GM18858 (cell line): Measurements from ENCODE around the gene COX19.
"Not testable (repeated sequence)": the region's sequence is repeated elsewhere in the genome, so short reads cannot be mapped to it uniquely, and the experiment has no call there.

Experiments
- ATAC-seq: cut with Tn5 transposase; IDR thresholded peaks from one replicate; pipeline ENCODE4 v1.9.1; 2021; ENCODE audit not compliant: unreplicated experiment

The COX19 gene

DNA sequence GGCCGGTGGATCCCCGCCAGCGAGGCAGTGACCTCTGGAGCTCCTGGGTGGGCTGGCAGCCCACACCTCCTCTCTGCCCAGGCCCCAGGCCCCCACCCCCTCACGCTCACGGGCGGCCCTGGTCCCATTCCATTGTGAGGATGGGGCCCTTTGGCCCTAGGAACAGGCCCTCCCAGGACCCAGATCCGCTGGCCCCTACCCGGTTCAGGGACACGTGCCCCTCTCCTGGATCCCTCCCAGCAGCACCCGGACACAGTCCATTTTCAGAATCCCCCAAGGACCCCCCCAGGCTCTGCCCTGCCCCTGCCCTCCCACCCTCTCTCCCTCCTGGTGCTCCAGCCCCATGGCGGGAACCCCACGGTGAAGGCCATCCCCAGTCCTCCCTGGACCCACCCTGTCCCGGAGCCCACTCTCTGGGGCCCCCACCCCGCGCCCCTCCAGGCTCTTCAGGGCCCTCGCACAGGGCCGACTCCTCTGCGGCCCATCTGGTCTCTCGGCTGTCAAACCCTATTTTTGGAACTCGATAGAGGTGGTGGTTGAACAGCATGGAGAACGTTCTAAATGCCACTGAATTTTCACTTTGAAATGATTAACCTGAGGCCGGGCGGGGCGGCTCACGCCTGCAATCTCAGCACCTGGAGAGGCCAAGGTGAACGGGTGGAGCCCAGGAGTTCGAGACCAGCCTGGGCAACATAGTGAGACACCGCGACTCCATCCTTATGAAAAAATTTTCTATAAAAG lies 28.9 kb downstream of the COX19 start:
- no peak for ATAC-seq

DNA sequence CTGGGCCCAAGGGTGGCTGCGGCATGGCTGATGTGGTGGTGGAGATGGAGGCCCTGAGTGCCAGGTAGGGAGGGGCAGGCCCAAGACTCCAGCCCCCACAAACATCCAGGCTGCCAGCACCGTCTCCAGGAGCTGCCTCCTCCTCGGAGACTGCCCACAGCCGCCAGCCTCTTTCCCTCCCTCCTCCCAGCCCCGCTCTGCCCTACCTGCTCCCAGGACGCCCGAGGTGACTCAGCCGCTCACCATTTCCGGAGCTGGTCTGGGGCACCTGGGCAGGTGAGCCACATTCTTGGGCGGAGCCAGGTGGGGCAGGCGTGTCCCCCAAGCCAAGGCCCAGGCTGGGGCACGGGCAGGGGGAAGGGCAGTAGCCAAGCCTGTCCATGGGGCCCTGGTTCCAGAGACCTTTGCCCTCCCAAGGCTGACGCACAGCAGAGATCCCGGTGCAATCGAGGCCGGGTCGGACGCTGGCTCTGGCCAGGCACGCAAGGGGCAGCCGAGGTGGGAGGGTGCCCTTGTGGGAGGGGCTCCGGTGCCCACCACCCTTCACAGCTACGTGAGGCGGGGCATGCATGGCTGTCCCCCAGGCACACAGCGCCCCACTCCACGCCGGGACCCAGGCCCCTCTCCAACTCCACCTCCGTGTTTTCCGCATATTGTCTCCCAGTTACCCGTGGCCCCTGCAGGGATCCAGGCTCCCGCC lies 29.6 kb downstream of the COX19 start:
- ATAC-seq = no peak

DNA sequence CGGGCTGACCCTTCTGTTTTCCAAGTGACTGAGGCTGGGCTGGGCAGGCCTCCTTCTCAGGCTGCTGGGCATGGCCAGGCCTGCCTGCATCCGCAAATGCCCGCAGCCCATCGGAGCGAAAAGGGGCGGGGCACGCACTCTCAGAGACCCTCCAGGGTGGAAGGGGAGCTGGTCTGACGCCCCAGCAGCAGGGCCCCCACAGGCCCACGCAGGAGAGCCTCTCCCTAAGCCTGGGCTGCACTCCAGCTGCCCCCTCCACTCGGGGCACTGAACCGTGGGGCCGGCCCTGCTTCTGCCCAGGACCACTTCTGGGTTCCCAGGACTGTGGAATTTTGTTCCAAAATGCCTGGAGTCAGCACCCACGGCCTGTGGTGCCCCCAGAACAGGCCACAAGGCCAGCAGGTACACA lies 30.2 kb downstream of the COX19 start:
- no peak for ATAC-seq

DNA sequence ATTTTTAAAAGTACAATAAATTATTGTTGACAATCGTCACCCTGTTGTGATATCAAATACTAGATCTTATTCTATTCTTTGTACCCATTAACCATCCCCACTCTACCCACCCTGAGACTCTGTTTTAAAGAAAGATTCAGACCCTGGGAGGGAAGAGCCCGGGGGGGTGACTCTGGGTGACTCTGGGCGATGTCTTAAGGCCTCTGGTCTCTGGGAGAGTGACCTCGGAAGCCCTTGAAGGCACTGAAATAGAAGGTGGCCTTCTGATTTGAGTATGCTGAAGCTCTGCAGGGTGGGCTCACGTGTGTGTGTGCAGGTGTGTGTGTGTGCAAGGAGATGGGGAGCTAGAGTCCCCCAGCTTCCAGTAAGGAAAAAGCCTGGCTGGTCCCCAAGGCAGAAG lies 30.6 kb downstream of the COX19 start:
- no peak for ATAC-seq

DNA sequence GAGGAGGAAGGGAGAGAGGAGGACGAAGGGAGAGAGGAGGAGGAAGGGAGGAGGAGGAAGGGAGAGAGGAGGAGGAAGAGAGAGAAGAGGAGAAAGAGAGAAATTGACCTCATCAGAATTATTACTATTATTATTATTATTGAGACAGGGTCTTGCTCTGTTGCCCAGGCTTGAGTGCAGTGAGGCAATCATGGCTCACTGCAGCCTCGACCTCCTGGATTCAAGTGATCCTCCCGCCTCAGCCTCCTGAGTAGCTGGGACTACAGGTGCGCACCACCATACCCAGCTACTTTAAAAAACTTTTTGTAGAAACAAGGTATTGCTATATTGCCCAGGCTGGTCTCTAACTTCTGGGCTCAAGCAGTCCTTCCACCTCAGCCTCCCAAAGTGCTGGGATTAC lies 31.6 kb downstream of the COX19 start:
- not testable (repeated sequence) for ATAC-seq

DNA sequence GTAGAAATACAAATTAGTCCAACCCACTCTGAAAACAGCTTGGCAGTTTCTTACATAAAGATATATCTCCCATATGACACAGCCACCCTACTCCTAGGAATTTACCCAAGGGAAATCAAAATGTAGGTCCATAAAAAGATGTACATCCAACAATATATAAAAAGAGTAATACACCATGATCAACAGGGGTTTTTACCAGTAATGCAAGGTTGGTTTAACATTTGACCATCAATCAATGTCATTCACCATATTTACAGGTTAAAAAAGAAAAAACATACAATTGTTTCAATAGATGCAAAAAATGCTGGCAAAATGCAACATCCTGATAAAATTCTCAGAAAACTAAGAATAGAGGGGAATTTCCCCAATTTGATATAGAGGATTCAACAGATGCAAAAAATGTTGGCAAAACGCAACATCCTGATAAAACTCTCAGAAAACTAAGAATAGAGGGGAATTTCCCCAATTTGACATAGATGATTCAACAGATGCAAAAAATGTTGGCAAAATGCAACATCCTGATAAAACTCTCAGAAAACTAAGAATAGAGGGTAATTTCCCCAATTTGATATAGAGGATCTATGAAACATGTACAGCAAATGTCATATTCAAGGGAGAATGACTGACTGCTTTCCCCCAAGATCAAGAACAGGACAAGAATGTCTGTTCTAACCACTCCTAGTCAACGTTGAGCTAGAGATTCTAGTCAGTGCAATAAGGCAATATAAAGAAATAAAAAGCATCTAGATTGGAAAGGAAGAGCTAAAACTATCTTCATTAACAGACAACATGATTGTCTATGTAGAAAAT lies 34.5 kb downstream of the COX19 start:
- no peak for ATAC-seq

DNA sequence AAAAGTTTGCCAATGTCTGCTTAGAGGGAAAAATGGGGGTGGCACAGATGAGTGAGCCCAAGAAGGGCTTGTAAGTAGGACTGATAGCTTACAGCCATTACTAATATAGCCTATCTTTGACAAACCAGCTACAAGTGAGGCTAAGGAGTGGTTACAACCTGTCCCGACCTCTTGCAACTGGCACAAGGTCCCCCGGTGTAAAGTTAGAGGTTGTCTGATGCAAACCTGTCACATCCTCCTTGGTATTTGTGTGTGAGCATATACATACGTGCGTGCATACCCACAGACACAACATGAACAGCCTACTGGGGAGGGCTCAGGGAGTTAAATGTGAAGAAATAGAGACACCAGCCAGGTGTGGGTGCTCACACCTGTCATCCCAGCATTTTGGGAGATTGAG lies 35.5 kb downstream of the COX19 start:
- no peak for ATAC-seq

DNA sequence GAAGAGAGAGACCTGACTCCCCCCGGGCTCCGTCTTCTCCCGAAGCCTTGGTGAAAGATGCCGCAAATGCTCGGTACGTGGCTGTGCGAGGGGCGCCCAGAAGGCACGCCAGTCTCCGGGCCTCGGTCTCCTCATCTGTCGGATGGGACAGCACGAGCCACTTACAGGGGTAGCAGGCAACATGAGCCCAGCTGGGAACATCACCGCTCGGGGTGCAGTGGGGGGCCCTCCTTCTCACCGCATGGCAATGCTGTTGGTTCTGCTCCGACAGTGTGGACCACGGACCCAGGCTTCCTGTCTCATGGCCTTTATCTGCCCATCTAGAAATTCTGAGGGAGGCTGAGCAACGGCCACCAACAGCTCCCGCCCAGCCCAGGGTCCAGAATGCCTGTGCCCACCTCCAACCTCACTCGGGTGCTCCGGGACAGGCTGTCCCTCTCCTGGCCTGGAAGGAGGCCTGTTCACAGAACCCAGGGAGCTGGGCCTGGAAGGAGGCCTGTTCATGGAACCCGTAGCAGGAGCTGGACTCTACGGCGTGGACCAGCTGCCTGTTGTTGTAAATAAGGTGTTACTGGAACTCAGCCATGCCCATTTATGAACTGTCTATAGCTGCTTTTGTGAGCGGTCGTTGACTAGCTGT lies 36.7 kb downstream of the COX19 start:
- no peak for ATAC-seq

DNA sequence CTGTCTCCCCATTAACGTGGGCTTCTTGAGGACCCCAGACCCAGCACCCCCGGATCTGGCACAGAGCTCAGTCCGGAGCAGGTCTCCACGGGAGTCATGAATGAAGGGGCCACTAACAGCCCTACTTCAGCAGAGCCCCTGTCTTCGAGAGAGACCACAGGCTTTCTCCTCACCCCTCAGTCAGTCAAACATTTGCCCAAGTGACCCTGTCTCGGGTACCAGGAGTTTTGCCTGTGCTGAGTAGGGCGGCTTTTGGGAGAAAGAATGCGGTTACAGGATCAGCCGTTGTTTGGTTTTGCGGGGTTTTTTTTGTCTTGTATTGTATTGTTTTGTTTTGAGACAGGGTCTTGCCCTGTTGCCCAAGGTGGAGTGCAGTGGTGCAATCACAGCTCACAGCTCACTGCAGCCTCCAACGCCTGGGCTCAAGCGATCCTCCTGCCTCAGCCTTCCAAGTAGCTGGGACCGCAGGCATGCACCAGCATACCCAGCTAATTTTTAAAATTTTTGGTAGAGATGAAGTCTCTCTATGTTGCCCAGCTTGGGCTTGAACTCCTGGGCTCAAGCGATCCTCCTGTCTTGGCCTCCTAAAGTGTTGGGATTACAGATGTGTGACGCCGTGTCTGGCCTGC lies 37.4 kb downstream of the COX19 start:
- ATAC-seq = no peak

DNA sequence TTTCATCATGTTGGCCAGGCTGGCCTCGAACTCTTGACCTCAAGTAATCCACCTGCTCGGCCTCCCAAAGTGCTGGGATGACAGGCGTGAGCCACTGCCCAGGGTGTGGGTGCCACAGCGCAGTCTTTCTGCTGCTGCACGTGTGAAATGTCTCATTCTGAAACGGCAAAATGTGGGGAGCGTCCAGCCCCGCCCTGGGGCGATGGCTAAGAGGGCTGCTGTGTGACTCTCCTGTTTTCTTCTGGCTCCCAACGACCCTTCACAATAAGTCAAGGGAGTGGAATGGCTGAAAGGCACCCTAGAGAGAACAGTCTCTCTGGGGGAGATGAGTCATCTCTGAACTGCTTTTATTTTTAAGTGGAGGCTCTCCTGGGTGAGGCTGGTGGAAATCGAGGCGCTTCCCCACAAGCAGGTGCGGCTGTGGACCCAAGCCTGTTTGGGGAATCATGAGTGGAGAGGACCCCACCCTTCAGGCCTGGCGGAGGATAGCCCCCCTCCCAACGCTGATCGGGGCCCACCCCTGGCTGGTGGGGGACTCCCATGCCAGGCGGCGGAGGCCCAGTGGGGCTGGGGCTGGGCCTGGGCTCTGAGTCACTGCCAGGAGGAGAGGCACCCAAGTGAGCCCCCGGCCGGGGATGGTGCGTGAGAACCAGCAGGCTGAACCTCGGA lies 38.8 kb downstream of the COX19 start:
- peak; percentile 82 for ATAC-seq

DNA sequence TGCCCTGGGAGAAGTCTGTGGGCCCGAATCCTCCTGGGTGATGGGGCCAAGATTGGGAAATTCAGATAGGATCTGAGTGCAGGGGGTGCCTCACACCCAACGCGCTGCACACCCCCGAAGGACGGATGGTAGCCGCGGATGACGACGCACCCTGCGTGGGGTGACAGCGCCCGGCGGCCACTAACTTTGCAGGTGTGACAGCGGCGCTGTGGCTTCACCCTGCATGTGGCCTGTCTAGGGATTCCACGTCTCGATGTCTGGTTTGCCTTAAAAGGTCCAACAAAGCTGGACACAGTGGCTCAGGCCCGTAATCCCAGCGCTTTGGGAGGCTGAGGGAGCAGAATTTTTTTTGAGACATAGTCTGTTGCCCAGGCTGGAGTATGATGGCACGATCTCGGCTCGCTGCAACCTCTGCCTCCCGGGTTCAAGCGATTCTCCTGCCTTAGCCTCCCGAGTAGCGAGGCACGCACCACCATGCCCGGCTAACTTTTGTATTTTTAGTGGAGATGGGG lies 39.4 kb downstream of the COX19 start:
- no peak for ATAC-seq

DNA sequence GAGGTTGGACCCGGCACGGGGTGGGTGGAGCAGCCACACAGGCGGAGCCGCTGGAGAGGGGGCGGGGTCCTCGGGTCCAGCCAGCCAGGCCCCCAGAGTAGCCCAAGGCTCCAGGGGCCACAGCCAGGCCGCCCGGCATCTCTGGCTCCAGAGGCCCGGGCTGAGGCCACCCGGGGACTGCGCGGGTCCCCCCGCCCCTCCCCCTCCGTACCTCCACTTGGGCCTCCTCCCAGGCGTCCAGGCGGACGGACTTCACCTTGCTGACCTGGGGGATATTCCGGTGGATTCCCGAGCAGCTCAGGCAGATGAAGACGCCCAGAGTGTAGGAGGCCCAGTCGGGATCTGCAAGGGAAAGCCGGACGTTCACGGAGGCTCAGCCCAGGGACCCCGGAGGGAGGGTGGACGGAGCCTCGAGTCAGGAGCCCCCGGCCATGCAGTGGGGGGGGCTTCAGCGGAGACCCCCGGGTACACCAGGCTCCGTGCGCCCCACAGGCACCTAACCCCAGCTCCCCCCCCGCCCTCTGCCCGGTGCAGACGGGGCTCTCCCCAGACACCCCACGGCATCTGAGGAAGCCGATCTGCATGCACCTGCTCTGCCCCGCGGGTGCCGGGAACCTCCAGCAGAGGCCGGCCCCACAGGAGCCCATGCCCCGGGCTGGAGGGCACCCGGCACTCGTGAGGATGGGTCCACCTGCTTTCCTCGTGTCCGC lies 40.0 kb downstream of the COX19 start:
- ATAC-seq = no peak

DNA sequence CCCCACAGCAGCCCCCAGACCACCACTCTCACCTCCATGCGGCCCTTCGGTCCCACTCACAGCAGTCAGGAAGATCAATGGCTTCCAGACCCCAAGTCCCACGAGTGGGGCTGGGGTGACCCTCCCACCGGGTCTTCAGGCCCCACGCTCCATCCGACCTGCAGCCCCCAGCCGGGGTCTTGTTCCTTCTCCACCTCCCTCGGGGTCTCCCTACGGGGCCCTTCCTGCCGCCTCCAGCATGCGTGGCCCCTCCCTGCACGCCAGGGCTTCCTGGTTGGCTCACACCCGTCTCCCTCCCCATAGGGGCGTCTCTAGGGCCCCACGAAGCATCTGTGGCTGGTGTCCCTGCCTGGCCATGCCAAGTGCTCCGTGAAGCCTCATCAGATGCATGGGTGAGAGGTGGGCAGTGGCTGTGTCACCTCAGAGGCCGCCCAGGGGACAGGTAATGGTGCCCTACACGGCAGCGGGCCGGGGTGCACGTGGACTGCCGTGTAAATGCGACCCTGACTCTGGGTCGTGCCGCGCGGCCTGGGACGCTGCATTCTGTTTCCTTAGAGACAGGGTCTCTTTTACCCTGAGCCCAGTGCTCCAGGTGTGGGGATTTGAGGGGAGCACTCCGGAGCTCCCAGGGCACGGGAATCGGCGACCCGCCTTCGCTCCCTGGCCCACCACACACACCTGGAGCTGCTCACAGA lies 40.7 kb downstream of the COX19 start:
- no peak for ATAC-seq

DNA sequence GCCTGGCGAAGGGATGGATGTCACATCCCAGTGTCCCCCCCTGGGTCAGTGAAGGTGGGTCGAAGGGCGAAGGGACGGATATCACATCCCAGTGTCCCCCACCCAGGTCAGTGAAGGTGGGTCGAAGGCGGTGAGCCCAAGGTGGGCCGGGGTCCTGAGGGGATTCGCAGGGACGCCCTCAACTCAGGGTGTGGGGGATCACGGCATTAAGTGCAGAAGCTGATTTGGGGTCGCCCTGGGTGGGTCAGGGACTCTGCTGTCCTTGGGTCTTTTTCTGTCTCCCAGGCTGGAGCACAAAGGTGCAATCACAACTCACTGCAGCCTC lies 42.7 kb downstream of the COX19 start:
- ATAC-seq = no peak

DNA sequence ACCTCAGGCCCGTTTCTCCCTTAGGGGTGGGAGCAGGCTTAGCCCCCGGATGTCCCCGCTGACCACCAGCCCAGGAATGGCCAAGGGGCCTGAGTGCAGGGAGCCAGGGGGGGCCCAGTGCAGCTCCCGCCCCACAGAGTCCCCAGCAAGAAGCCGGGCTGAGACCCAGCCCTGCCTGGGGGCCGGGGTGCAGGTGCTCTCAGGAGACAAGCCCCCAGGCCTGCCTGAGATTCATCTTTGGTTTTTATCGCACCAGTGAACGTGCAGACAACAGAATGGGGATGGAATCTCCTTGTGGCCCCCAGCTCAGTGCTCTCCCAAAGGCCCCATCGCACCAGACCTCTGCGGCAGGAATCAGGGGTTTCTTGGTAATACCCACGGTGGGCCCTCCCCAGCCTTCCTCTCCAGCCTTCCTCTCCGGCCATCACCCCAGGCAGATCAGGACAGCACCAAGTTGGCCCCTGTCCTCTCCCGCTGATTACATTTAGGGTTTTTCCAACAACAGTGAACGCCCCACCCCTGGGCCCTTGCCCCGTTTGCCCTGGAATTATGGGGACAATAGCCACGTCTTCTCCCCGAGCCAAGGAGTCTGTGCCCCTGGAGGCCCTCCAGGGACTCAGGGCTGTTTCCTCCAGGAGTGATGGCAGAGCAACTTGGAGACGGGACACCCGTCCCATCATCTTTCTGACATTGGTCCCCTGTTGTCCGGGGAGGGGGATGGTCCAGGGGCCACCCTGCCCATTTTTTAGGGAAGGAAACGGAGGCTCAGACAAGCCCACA lies 43.3 kb downstream of the COX19 start:
- ATAC-seq = no peak

DNA sequence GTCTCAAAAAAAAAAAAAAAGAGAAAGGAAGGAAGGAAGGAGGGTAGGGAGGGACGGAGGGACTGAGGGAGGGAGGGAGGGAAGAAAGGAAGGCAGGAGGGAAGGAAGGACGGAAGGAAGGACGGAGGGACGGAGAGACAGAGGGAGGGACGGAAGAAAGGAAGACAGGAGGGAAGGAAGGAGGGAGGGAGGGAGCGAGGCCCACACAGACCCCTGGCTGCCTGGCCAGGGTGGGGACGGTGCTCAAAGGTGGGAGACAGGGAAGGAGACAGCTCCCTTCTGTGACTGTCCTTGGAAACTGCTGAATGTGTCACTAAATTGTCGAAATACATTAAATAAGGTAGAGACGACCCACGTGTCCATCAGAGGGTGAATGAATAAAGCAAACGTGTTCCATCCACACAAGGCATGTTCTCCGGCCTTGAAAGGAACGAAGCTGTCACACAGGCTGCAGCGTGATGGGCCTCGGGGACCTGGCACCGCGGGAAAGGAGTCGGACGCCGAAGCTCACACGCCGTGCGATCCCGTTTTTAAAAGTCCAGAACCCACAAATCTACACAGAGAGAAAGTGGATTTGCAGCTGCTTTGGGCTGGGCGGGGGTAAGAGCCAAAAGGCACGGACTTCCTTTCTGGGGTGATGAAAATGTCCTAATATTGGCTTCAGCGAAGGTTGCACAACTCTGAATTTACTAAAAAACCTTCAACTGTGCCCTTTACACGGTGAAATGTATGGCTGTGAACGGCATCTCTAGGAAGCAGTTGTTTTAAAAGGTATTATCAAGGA lies 44.2 kb downstream of the COX19 start:
- ATAC-seq = no peak

DNA sequence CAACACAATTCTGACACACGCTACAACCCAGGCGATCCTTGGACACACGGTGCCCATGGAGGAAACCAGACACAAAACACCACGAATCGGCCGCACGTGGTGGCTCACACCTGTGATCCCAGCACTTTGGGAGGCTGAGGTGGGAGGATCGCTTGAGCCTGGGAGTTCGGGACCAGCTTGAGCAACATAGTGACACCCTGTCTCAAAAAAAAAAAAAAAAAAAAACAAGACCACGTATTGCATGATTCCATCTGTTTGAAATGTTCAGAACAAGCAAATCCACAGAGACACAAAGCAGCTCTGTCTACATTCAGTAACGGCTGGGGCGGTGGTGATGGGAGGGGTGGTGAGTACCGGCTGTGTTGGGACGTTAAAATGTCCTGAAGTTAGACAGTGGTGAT lies 46.0 kb downstream of the COX19 start:
- no peak for ATAC-seq
